ENCODE measurements around the gene ZNF490. TPM values are rescaled to one million over a fixed set of nuclear protein-coding genes. Genes with fewer than 3 reads are reported as not detected.
"Not testable (repeated sequence)": the region's sequence is repeated elsewhere in the genome, so short reads cannot be mapped to it uniquely, and the experiment has no call there.

The ZNF490 gene
- total RNA-seq, 1 donor = 5.6 TPM

GRCh38 chr19:12596485-12596884 is 14.1 kb downstream of the ZNF490 start:
- H3K27me3 ChIP-seq (ENCODE audit: insufficient read depth, low read length) = no peaks in the 10 kb centered on the region
- H3K9me3 ChIP-seq (ENCODE audit: low read depth, low read length) = no peaks in the 10 kb centered on the region
- H3K4me3 ChIP-seq (ENCODE audit: low read length) = no peak overlapping the region
- no peaks in the 10 kb centered on the region for H3K4me1 ChIP-seq (ENCODE audit: insufficient read depth, low read length)

- Histone ChIP-seq H3K4me3 (ENCODE audit: low read length) (no peak overlapping the region), H3K9me3 (ENCODE audit: low read depth, low read length) (peaks cover 17% of the 10 kb centered on the region), H3K4me1 (ENCODE audit: insufficient read depth, low read length) (no peaks in the 10 kb centered on the region), H3K27me3 (ENCODE audit: insufficient read depth, low read length) (no peaks in the 10 kb centered on the region)
Observed at GRCh38 chr19:12581100-12581499, 29.5 kb downstream of the ZNF490 start.

GRCh38 chr19:12580180-12580694 is 30.4 kb downstream of the ZNF490 start:
- Histone ChIP-seq H3K4me1 (ENCODE audit: insufficient read depth, low read length) (no peaks in the 10 kb centered on the region), H3K27me3 (ENCODE audit: insufficient read depth, low read length) (no peaks in the 10 kb centered on the region), H3K4me3 (ENCODE audit: low read length) (no peak overlapping the region), H3K9me3 (ENCODE audit: low read depth, low read length) (peaks cover 17% of the 10 kb centered on the region)

- no peaks in the 10 kb centered on the region for H3K27me3 ChIP-seq (ENCODE audit: insufficient read depth, low read length)
- no peak overlapping the region for H3K4me3 ChIP-seq (ENCODE audit: low read length)
- peaks cover 17% of the 10 kb centered on the region for H3K9me3 ChIP-seq (ENCODE audit: low read depth, low read length)
- H3K4me1 ChIP-seq (ENCODE audit: insufficient read depth, low read length) = peaks cover 14% of the 10 kb centered on the region
Observed at GRCh38 chr19:12578641-12579040, 32.0 kb downstream of the ZNF490 start.

- Histone ChIP-seq H3K4me3 (ENCODE audit: low read length) (no peak overlapping the region), H3K9me3 (ENCODE audit: low read depth, low read length) (no peaks in the 10 kb centered on the region), H3K27me3 (ENCODE audit: insufficient read depth, low read length) (no peaks in the 10 kb centered on the region), H3K4me1 (ENCODE audit: insufficient read depth, low read length) (peaks cover 14% of the 10 kb centered on the region)
Observed at GRCh38 chr19:12574036-12574435, 36.6 kb downstream of the ZNF490 start.

GRCh38 chr19:12567951-12568350 is 42.7 kb downstream of the ZNF490 start:
- Histone ChIP-seq H3K9me3 (ENCODE audit: low read depth, low read length) (no peaks in the 10 kb centered on the region), H3K4me1 (ENCODE audit: insufficient read depth, low read length) (no peaks in the 10 kb centered on the region), H3K4me3 (ENCODE audit: low read length) (no peak overlapping the region), H3K27me3 (ENCODE audit: insufficient read depth, low read length) (no peaks in the 10 kb centered on the region)

- not testable (repeated sequence) for H3K9me3 ChIP-seq (ENCODE audit: low read depth, low read length); H3K27me3 ChIP-seq (ENCODE audit: insufficient read depth, low read length); H3K4me1 ChIP-seq (ENCODE audit: insufficient read depth, low read length); H3K4me3 ChIP-seq (ENCODE audit: low read length)
Observed at GRCh38 chr19:12566380-12566779, 44.2 kb downstream of the ZNF490 start.

- no peak overlapping the region for H3K4me3 ChIP-seq (ENCODE audit: low read length)
- H3K4me1 ChIP-seq (ENCODE audit: insufficient read depth, low read length) = no peaks in the 10 kb centered on the region
- no peaks in the 10 kb centered on the region for H3K27me3 ChIP-seq (ENCODE audit: insufficient read depth, low read length)
- no peaks in the 10 kb centered on the region for H3K9me3 ChIP-seq (ENCODE audit: low read depth, low read length)
Observed at GRCh38 chr19:12564016-12564664, 46.5 kb downstream of the ZNF490 start.

GRCh38 chr19:12555456-12555930 is 55.1 kb downstream of the ZNF490 start:
- H3K4me3 ChIP-seq (ENCODE audit: low read length) = no peak overlapping the region
- H3K27me3 ChIP-seq (ENCODE audit: insufficient read depth, low read length) = no peaks in the 10 kb centered on the region
- peaks cover 12% of the 10 kb centered on the region for H3K4me1 ChIP-seq (ENCODE audit: insufficient read depth, low read length)
- no peaks in the 10 kb centered on the region for H3K9me3 ChIP-seq (ENCODE audit: low read depth, low read length)

- Histone ChIP-seq H3K27me3 (ENCODE audit: insufficient read depth, low read length) (no peaks in the 10 kb centered on the region), H3K4me3 (ENCODE audit: low read length) (peak within 1 kb of the TSS; percentile 74), H3K9me3 (ENCODE audit: low read depth, low read length) (no peaks in the 10 kb centered on the region), H3K4me1 (ENCODE audit: insufficient read depth, low read length) (peaks cover 26% of the 10 kb centered on the region)
Observed at GRCh38 chr19:12551060-12551832, 59.4 kb downstream of the ZNF490 start, which contains the start of gene ZNF564. ZNF564 (minus strand) TSS chr19:12551482; CDS start chr19:12551332, 150 bp downstream.

- Histone ChIP-seq H3K4me3 (ENCODE audit: low read length) (no peak overlapping the region), H3K4me1 (ENCODE audit: insufficient read depth, low read length) (peaks cover 25% of the 10 kb centered on the region), H3K9me3 (ENCODE audit: low read depth, low read length) (no peaks in the 10 kb centered on the region), H3K27me3 (ENCODE audit: insufficient read depth, low read length) (no peaks in the 10 kb centered on the region)
Observed at GRCh38 chr19:12546903-12547302, 63.7 kb downstream of the ZNF490 start.

GRCh38 chr19:12546068-12546467 is 64.5 kb downstream of the ZNF490 start:
- Histone ChIP-seq H3K27me3 (ENCODE audit: insufficient read depth, low read length) (no peaks in the 10 kb centered on the region), H3K4me1 (ENCODE audit: insufficient read depth, low read length) (peaks cover 24% of the 10 kb centered on the region), H3K9me3 (ENCODE audit: low read depth, low read length) (no peaks in the 10 kb centered on the region), H3K4me3 (ENCODE audit: low read length) (no peak overlapping the region)

- Histone ChIP-seq H3K27me3 (ENCODE audit: insufficient read depth, low read length) (no peaks in the 10 kb centered on the region), H3K4me1 (ENCODE audit: insufficient read depth, low read length) (peaks cover 21% of the 10 kb centered on the region), H3K9me3 (ENCODE audit: low read depth, low read length) (no peaks in the 10 kb centered on the region), H3K4me3 (ENCODE audit: low read length) (no peak overlapping the region)
Observed at GRCh38 chr19:12545267-12545666, 65.3 kb downstream of the ZNF490 start.

GRCh38 chr19:12544401-12544876 is 66.2 kb downstream of the ZNF490 start:
- H3K4me3 ChIP-seq (ENCODE audit: low read length) = no peak overlapping the region
- no peaks in the 10 kb centered on the region for H3K27me3 ChIP-seq (ENCODE audit: insufficient read depth, low read length)
- H3K4me1 ChIP-seq (ENCODE audit: insufficient read depth, low read length) = peaks cover 13% of the 10 kb centered on the region
- no peaks in the 10 kb centered on the region for H3K9me3 ChIP-seq (ENCODE audit: low read depth, low read length)

GRCh38 chr19:12543855-12544254 is 66.8 kb downstream of the ZNF490 start:
- Histone ChIP-seq H3K4me3 (ENCODE audit: low read length) (no peak overlapping the region), H3K27me3 (ENCODE audit: insufficient read depth, low read length) (no peaks in the 10 kb centered on the region), H3K9me3 (ENCODE audit: low read depth, low read length) (no peaks in the 10 kb centered on the region), H3K4me1 (ENCODE audit: insufficient read depth, low read length) (peaks cover 9% of the 10 kb centered on the region)
